Activated CD4-positive, alpha-beta T cell treated with anti-CD3 and anti-CD28 coated beads, Interleukin-2, amount 10 ng/mL, durations not matched to agents 24 days and 14 days (primary cell): ENCODE results near the gene INPP4B. TPM values are rescaled to one million over a fixed set of nuclear protein-coding genes. Genes with fewer than 3 reads are reported as not detected.

Experiments
- DNase-seq: peaks from one replicate; pipeline ENCODE4 v3.0.0; 2022
- H3K27ac Mint-ChIP-seq: one replicate; pipeline ENCODE4 v1.8.0; 2022; ENCODE audit warnings: mild to moderate bottlenecking, mixed read lengths
- H3K27me3 Mint-ChIP-seq: one replicate; pipeline ENCODE4 v1.8.0; 2022; ENCODE audit warnings: mixed read lengths
- H3K36me3 Mint-ChIP-seq: one replicate; pipeline ENCODE4 v1.8.0; 2022; ENCODE audit warnings: low read depth, mild to moderate bottlenecking, mixed read lengths
- H3K4me1 Mint-ChIP-seq: one replicate; pipeline ENCODE4 v1.8.0; 2021; ENCODE audit warnings: mixed read lengths
- H3K4me3 Mint-ChIP-seq: one replicate; pipeline ENCODE4 v1.8.0; 2022; ENCODE audit warnings: mild to moderate bottlenecking, moderate library complexity, mixed read lengths
- H3K9me3 Mint-ChIP-seq: one replicate; pipeline ENCODE4 v1.8.0; 2021; ENCODE audit warnings: mixed read lengths
- intact Hi-C: fragments of 100-400 bp; cut with micrococcal nuclease; formaldehyde crosslinking; loops from one replicate; pipeline ENCODE4 v1.15.1; 2023
- total RNA-seq: library from RNA; stranded (reverse); gene quantifications from 2 replicates; pipeline ENCODE4 v1.2.3, GENCODE V29; 2022

INPP4B gene
- total RNA-seq, 1 donor from 2014 or later: 42.5 TPM

DNA sequence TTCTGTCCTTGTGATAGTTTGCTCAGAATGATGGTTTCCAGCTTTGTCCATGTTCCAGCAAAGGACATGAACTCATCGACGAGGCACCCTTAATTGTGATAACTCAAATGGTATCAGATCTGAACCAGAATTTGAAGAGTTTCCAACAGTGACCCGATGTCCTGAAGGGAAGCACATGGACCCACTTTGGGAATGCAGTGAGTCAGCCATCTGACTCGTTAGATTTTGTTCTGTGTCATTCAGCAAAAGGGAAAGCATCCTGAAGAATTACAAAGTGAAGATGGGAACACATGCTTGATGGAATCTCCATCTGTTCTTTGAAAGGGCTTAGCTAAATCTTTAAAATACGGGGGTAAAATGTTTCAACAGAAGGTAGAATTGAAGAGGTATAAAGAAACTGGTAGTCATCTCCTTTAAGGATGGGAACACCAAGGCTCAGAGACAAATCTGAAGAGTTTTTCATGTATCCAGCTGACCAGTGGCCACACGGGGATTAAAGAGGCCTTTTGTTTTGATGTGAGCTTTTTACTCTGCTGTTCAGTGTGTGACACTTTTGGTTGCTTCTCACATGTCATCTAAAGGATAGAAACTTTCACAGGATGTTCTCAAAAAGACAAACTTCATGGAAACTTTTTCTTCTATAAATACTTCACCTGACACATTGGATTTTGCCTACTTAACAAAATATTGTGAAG lies 393.8 kb downstream of the INPP4B start:
- H3K36me3 Mint-ChIP-seq: peaks cover 1% of the 10 kb centered on the region
- no peak overlapping the region for H3K4me3 Mint-ChIP-seq
- DNase-seq: no peak
- H3K27me3 Mint-ChIP-seq: no peaks in the 10 kb centered on the region
- H3K9me3 Mint-ChIP-seq: peaks cover 10% of the 10 kb centered on the region
- no peak overlapping the region for H3K27ac Mint-ChIP-seq
- no peaks in the 10 kb centered on the region for H3K4me1 Mint-ChIP-seq
- intact Hi-C loops: no loop called here

DNA sequence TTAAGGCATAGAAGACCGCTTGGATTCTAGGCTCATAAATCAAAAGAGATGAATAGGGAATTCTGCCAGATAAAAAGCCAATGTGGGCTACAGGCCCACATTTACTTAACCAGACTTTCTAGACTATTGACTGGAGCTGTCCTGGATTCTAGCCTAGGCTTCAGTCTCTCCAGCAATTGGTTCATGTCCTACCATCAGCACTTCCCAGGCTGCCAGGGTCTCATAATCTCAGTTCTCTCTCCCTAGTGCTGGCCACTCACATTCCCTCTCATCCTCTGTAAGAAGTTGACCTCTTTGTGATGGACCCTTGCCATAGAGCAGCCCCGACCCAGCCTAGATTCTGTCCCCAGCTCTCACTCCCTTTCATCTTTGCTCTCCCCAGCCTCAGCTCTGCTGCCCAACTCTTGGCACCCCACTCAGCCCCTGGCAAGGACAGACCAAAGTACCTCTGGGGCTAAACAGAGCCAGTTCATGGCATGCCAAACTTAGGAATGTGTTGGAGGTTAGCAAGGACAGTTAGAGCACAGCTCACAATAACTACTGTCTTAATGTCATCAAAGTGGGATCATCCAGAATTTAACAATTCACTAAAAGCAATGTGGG lies 396.2 kb downstream of the INPP4B start:
- intact Hi-C loops: no loop called here
- Mint-ChIP-seq H3K27me3 (no peaks in the 10 kb centered on the region), H3K9me3 (no peaks in the 10 kb centered on the region), H3K36me3 (no peaks in the 10 kb centered on the region), H3K4me3 (no peak overlapping the region), H3K4me1 (peaks cover 8% of the 10 kb centered on the region), H3K27ac (no peak overlapping the region)
- no peak for DNase-seq

DNA sequence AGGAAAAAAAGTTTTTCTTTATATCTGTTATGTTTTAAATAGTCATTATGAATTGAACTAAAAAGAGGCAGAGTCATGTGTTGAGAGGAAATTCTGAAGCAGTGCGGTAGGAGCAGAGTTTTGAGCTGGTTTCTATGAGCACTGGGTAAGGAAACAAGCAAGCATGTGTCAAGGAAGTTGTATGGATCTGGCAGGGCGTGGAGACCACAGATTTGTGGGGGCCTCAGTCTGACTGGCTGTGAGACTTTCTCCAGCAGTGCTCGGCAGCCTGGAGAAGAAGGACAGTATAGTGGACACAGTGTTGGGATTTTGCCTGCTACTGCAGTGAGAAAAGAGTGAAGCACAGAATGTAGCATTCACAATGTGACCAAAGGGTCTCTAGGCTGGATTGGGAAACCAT lies 399.1 kb downstream of the INPP4B start:
- H3K4me1 Mint-ChIP-seq: peaks cover 8% of the 10 kb centered on the region
- H3K4me3 Mint-ChIP-seq: no peak overlapping the region
- no peaks in the 10 kb centered on the region for H3K36me3 Mint-ChIP-seq
- H3K9me3 Mint-ChIP-seq: peaks cover 6% of the 10 kb centered on the region
- no peak overlapping the region for H3K27ac Mint-ChIP-seq
- DNase-seq: no peak
- no peaks in the 10 kb centered on the region for H3K27me3 Mint-ChIP-seq
- intact Hi-C loops: no loop called here

DNA sequence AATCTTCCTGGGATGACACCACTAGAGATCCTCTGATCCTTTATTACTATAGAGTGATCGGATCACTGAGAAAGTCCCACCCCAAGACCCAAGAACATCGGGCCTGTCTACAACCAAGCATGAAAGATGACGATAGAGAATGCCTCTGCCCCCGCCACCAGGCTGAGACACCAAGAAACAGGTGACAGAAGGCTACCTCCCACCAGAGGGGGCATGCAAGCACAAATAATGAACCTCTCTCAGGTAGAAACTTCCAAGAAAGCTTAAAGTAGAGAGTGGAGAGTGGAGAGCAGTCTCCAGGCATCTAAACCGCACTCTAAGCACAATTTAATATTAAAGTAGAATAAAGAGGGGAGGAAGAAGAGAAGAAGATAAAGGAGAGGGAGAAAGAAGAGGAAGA lies 402.6 kb downstream of the INPP4B start:
- H3K27ac Mint-ChIP-seq: no peak overlapping the region
- no peak for DNase-seq
- H3K4me3 Mint-ChIP-seq: no peak overlapping the region
- intact Hi-C loops: no loop called here
- H3K36me3 Mint-ChIP-seq: no peaks in the 10 kb centered on the region
- no peaks in the 10 kb centered on the region for H3K27me3 Mint-ChIP-seq
- peaks cover 8% of the 10 kb centered on the region for H3K4me1 Mint-ChIP-seq
- peaks cover 10% of the 10 kb centered on the region for H3K9me3 Mint-ChIP-seq

DNA sequence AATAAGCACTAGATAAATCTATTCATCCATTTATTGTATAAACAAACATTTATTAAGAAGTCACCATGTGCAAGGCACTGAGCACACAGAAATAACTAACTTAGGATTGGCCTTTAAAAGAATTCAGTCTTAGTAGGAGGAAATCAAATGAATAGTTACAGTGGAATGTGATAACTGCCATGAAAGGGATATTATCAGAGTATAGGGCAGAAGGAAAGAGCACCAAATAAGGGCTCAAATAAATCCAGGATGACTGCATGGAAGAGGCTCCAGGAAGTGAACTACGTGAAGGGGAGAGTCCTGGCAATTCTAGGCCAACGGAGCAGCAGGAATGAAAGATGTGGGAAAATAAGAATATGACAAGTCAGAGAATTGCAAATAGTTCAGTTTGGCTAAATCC lies 406.0 kb downstream of the INPP4B start:
- Mint-ChIP-seq H3K4me3 (no peak overlapping the region), H3K36me3 (no peaks in the 10 kb centered on the region), H3K9me3 (peaks cover 10% of the 10 kb centered on the region), H3K27ac (no peak overlapping the region), H3K4me1 (peaks cover 6% of the 10 kb centered on the region), H3K27me3 (no peaks in the 10 kb centered on the region)
- intact Hi-C loops: no loop called here
- DNase-seq: no peak

DNA sequence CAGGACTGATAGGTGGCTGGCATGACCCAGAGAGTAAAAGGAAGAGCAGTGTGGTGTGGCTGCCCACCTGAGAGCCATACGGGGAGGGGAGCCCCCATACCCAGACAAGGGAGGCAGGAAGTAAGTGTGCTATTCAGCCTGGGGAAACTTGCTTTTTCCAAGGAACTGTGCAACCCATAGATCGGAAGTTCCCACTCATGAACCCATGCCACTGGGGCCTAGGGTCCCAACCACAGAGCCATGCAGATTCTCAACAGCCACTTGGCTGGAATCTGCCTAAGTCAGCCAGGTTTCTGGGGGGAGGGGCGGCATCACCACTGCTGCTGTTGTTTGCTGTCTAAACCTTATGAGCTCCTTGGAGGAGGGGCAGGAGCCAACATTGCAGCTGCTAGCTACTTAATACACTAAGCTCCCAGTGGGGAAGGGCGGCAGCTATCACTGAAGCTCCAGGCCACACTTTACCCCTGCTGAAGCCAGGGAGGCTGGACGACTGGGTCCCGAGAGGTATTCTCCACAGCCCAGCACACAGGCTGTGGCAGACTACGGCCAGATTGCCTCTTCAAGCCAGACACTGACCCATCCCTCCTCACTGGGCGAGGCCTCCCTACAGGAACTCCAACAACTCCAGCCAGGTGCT lies 410.4 kb downstream of the INPP4B start:
- H3K9me3 Mint-ChIP-seq: peaks cover 7% of the 10 kb centered on the region
- no peak overlapping the region for H3K4me3 Mint-ChIP-seq
- H3K27ac Mint-ChIP-seq: no peak overlapping the region
- no peak for DNase-seq
- H3K4me1 Mint-ChIP-seq: peaks cover 6% of the 10 kb centered on the region
- peaks cover 4% of the 10 kb centered on the region for H3K36me3 Mint-ChIP-seq
- no peaks in the 10 kb centered on the region for H3K27me3 Mint-ChIP-seq
- intact Hi-C loops: no loop called here

DNA sequence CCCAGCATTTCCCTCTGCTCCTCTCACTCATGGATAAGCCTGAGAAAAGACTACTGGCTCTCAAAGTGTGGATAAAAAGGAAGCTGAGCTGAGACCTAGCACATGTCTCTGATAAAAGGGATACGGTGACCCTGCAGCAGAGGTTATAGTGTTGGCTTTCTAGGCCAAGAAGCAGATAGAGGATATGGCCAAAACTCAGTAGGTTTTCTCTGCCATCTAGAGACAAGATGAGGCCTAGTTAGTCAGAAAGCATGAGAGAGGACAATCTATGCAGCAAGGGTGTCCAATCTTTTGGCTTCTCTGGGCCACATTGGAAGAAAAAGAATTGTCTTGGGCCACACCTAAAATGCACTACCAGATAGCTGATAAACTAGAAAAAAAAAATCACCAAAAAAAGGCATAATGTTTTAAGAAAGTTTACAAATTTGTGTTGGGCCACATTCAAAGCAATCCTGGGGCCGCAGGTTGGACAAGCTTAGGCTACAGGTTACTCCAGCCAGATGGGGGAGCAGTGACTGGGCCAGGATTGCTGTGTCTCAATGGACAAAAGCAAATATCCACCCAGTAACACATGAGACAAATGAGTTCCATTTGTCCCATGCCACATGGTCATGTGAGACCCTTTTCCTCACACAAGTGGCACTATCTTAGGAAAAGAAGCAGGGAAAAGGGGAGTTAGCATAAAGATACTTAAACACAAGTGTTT lies 411.4 kb downstream of the INPP4B start:
- no peak overlapping the region for H3K27ac Mint-ChIP-seq

DNA sequence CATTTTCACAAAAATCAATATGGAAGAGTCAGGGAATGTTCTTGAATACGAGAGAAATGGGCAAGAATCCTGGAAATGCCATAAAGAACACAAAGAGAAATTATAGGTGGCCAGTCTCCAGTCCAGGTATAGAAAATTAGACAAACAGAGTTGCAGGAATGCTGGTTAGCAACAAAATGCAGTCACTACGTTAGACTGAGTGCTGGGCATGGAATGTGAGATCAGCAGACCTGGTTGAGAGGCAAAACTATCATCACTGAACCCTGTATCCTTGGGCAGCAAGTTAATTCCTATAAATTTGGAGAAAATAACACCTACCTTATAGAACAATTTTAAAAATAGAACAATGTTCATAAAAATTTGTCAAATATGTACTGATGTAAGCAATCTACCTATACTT lies 417.4 kb downstream of the INPP4B start:
- Mint-ChIP-seq H3K4me1 (no peaks in the 10 kb centered on the region), H3K9me3 (peaks cover 9% of the 10 kb centered on the region), H3K27me3 (no peaks in the 10 kb centered on the region), H3K27ac (no peak overlapping the region), H3K4me3 (no peak overlapping the region), H3K36me3 (peaks cover 2% of the 10 kb centered on the region)
- intact Hi-C loops: no loop called here
- DNase-seq: no peak

More for the DNA sequence above, 411.4 kb downstream of the INPP4B start:
- DNase-seq: no peak
- intact Hi-C loops: no loop called here
- no peak overlapping the region for H3K4me3 Mint-ChIP-seq
- H3K4me1 Mint-ChIP-seq: peaks cover 6% of the 10 kb centered on the region
- peaks cover 7% of the 10 kb centered on the region for H3K9me3 Mint-ChIP-seq
- H3K36me3 Mint-ChIP-seq: peaks cover 4% of the 10 kb centered on the region
- H3K27me3 Mint-ChIP-seq: no peaks in the 10 kb centered on the region

DNA sequence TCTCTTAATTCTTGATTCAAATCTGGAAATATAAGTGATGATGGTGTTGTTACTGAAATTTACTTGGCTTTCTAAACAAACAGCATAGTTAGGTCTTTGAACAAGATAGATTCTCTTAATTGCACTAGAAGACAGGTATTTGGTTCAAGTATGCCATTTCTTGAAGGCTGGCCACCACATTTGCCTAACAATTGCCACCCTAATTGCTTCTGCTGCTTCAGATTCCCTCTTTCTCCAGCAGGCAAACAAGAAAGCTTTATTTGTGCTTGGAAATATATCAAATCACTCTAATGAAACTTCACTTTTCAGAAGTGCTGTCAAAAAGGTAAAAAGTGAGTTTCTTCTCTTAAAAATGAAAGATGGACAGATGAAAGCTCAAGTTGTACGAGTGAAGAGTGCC lies 418.6 kb downstream of the INPP4B start:
- Mint-ChIP-seq H3K27me3 (no peaks in the 10 kb centered on the region), H3K9me3 (peaks cover 9% of the 10 kb centered on the region)
- DNase-seq: no peak

DNA sequence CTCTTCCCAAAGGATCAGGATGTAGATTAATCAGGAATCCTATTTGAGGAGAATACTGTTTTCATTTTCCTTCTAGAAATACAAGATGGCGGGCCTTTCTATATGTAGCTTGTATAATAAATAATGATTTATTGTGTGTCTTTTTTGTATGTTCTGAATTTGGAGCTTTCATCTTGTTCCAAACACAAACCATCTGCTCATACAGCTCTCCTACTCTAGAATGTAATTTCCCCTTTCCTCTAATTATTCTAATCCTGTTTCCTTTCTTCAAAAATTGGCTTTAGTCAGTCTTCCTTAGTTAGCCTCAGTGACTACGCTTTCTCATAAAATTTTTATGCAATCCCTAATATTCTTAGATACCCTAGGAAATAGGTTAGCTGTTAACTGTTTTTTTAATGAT lies 422.2 kb downstream of the INPP4B start:
- DNase-seq: no peak
- Mint-ChIP-seq H3K27me3 (no peaks in the 10 kb centered on the region), H3K9me3 (peaks cover 9% of the 10 kb centered on the region), H3K27ac (no peak overlapping the region), H3K36me3 (peaks cover 5% of the 10 kb centered on the region), H3K4me3 (no peak overlapping the region), H3K4me1 (peaks cover 2% of the 10 kb centered on the region)
- intact Hi-C loops: no loop called here

More for the DNA sequence above, 418.6 kb downstream of the INPP4B start:
- no peak overlapping the region for H3K4me3 Mint-ChIP-seq
- peaks cover 2% of the 10 kb centered on the region for H3K36me3 Mint-ChIP-seq
- no peak overlapping the region for H3K27ac Mint-ChIP-seq
- intact Hi-C loops: no loop called here
- no peaks in the 10 kb centered on the region for H3K4me1 Mint-ChIP-seq

DNA sequence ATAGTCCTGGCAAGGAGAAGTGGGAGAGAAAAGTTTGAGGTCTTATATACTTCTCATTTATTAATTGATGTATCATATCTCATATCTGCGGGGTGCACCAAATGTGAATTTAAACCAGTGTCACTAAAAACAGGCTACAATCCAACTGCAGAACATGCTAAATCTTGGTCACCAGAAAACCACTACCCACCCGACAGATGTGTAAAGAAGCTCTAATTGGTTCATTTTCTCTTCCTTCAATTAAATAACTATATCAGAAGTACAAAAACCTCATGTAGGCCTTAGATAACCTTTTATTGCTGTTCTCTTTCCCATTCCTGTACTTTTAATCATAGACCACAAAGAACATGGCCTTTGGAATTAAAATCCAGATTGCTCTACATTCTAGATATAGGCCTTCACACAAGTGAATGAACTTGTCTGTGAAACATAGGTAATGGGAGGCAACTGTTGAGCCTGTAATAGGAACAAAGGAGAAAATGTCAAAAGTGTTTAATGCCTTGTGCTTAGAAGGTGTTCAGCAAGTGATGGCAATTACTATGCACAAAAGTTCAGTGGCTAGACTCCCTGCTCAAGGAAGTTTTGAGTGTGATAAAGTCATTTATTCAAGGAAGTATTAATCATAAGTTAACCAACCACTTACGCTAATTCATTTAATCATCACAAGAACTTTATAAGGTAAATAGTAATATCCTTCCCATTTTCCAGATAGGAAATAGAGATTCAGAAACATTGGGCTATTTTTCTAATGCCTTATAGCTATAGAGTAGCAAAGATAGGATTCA lies 425.6 kb downstream of the INPP4B start:
- H3K4me1 Mint-ChIP-seq: peaks cover 23% of the 10 kb centered on the region
- intact Hi-C loops: no loop called here
- DNase-seq: no peak
- H3K36me3 Mint-ChIP-seq: peaks cover 6% of the 10 kb centered on the region
- H3K9me3 Mint-ChIP-seq: peaks cover 5% of the 10 kb centered on the region
- no peak overlapping the region for H3K4me3 Mint-ChIP-seq
- no peaks in the 10 kb centered on the region for H3K27me3 Mint-ChIP-seq
- H3K27ac Mint-ChIP-seq: no peak overlapping the region

DNA sequence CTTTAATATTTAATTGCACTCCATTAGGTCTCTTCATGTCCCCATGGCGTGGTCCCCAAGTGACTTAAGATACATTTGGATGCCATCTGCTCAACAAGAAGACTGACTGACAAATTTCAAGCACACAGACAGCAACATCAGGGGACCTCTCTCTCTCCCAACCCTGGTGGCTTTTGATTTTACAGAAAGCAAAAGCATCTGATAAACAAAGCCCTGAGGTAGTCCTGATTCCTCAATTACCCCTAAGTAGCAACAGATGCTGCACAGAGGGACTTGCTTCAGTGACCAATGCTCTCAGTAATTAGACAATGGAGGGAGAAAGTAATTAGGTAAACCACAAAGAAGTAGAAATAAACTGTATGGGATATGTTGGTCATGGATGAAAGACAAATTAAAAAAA lies 426.4 kb downstream of the INPP4B start:
- Mint-ChIP-seq H3K27me3 (no peaks in the 10 kb centered on the region), H3K4me1 (peaks cover 26% of the 10 kb centered on the region), H3K4me3 (no peak overlapping the region), H3K9me3 (peaks cover 5% of the 10 kb centered on the region), H3K36me3 (peaks cover 9% of the 10 kb centered on the region), H3K27ac (no peak overlapping the region)
- no peak for DNase-seq
- intact Hi-C loops: no loop called here

DNA sequence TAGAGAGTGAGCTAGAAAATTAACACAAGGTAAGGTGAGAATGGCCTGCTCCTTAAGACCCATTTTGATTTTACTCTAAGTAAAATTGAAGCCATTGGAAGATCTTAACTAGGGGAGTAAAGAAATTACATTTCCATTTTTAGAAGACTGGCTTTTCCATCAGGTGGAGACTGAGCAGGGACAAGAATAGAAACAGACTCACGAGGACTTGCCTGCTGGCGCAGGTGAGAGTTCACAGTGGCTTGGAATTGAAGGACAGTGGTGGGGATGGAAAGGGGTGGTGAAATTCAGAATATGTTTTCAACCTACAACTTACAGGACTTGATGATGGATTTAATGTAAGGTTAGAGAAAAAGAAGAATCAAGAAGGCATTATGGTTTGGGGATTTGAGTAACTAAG lies 427.4 kb downstream of the INPP4B start:
- Mint-ChIP-seq H3K9me3 (peaks cover 9% of the 10 kb centered on the region), H3K4me3 (no peak overlapping the region), H3K36me3 (peaks cover 10% of the 10 kb centered on the region), H3K27me3 (no peaks in the 10 kb centered on the region), H3K4me1 (peaks cover 31% of the 10 kb centered on the region), H3K27ac (no peak overlapping the region)
- intact Hi-C loops: no loop called here
- DNase-seq: no peak
